ENCODE results near the gene TRPV3. TPM values are rescaled to one million over a fixed set of nuclear protein-coding genes. Genes with fewer than 3 reads are reported as not detected.

TRPV3 gene
- total RNA-seq, 4 donors from 2014 or later: 4.2 to 21.4 (median 9.7) TPM

- WGBS, 2 donors: 88 to 98% methylated on average over 7 of the region's 7 CpGs
- H3K9me3 ChIP-seq: peaks cover 0 to 4% (median 0%) of the 10 kb centered on the region in 4 donors
- no peak overlapping the region for H3K4me3 ChIP-seq
- peak overlapping the region in 2 of 4 donors; percentile 37 to 67 for H3K27ac ChIP-seq
- no peak for TF ChIP-seq CTCF (IDR thresholded peaks at IDR 0.05)
- no peak for TF ChIP-seq POLR2A (IDR thresholded peaks at IDR 0.05)
- no peak for TF ChIP-seq EP300 (IDR thresholded peaks at IDR 0.05)
- H3K36me3 ChIP-seq: peaks cover 0 to 6% (median 0%) of the 10 kb centered on the region in 3 donors
- peaks cover 0 to 18% (median 3%) of the 10 kb centered on the region in 4 donors for H3K4me1 ChIP-seq
- no peaks in the 10 kb centered on the region for H3K27me3 ChIP-seq
- DNase-seq (ENCODE audit: low spot score in 2 of 2): no peak
These were observed 52.6 kb downstream of the TRPV3 start for GRCh38 chr17:3505008-3505407.

GRCh38 chr17:3503285-3503684, 54.3 kb downstream of the TRPV3 start:
- WGBS, 2 donors: 18 to 25% methylated on average over 1 of the region's 1 CpG
- H3K4me1 ChIP-seq: peaks cover 0 to 18% (median 3%) of the 10 kb centered on the region in 4 donors
- TF ChIP-seq POLR2A (IDR thresholded peaks at IDR 0.05) (no peak), CTCF (IDR thresholded peaks at IDR 0.05) (no peak), EP300 (IDR thresholded peaks at IDR 0.05) (no peak)
- H3K27me3 ChIP-seq: no peaks in the 10 kb centered on the region
- peak overlapping the region; percentile 33 to 91 (median 66) for H3K27ac ChIP-seq
- no peak for DNase-seq (ENCODE audit: low spot score in 2 of 2)
- H3K9me3 ChIP-seq: peaks cover 0 to 8% (median 0%) of the 10 kb centered on the region in 4 donors
- H3K36me3 ChIP-seq: peaks cover 0 to 18% (median 0%) of the 10 kb centered on the region in 3 donors
- no peak overlapping the region for H3K4me3 ChIP-seq

GRCh38 chr17:3502466-3502865, 55.1 kb downstream of the TRPV3 start:
- no peak for DNase-seq (ENCODE audit: low spot score in 2 of 2)
- Histone ChIP-seq H3K27ac (peak overlapping the region; percentile 33 to 91 (median 66)), H3K27me3 (no peaks in the 10 kb centered on the region)

GRCh38 chr17:3501344-3501743, 56.3 kb downstream of the TRPV3 start:
- Histone ChIP-seq H3K36me3 (peaks cover 0 to 34% (median 0%) of the 10 kb centered on the region in 3 donors), H3K27ac (peak overlapping the region; percentile 40 to 86 (median 75)), H3K4me1 (peaks cover 0 to 18% (median 3%) of the 10 kb centered on the region in 4 donors), H3K27me3 (no peaks in the 10 kb centered on the region), H3K4me3 (no peak overlapping the region), H3K9me3 (peaks cover 0 to 8% (median 0%) of the 10 kb centered on the region in 4 donors)
- TF ChIP-seq EP300 (IDR thresholded peaks at IDR 0.05): no peak
- no peak for TF ChIP-seq POLR2A (IDR thresholded peaks at IDR 0.05)
- no peak for TF ChIP-seq CTCF (IDR thresholded peaks at IDR 0.05)
- 66 to 74% methylated on average over 5 of the region's 5 CpGs for WGBS, 2 donors
- DNase-seq (ENCODE audit: low spot score in 2 of 2): no peak

More at GRCh38 chr17:3502466-3502865, 55.1 kb downstream of the TRPV3 start:
- Histone ChIP-seq H3K36me3 (peaks cover 0 to 24% (median 0%) of the 10 kb centered on the region in 3 donors), H3K9me3 (peaks cover 0 to 8% (median 0%) of the 10 kb centered on the region in 4 donors), H3K4me1 (peaks cover 0 to 18% (median 3%) of the 10 kb centered on the region in 4 donors), H3K4me3 (no peak overlapping the region)
- TF ChIP-seq POLR2A (IDR thresholded peaks at IDR 0.05) (no peak), EP300 (IDR thresholded peaks at IDR 0.05) (peak in 1 of 2 donors; percentile 73)
- WGBS, 2 donors: 41 to 58% methylated on average over 4 to 5 of the region's 5 CpGs

- no peaks in the 10 kb centered on the region for H3K27me3 ChIP-seq
- H3K4me1 ChIP-seq: no peaks in the 10 kb centered on the region
- H3K27ac ChIP-seq: no peak overlapping the region
- no peak for DNase-seq (ENCODE audit: low spot score in 2 of 2)
- H3K36me3 ChIP-seq: peaks cover 0 to 69% (median 0%) of the 10 kb centered on the region in 3 donors
- H3K4me3 ChIP-seq: no peak overlapping the region
- TF ChIP-seq POLR2A (IDR thresholded peaks at IDR 0.05) (no peak), CTCF (IDR thresholded peaks at IDR 0.05) (no peak), EP300 (IDR thresholded peaks at IDR 0.05) (no peak)
- 74 to 83% methylated on average over 7 of the region's 7 CpGs for WGBS, 2 donors
- H3K9me3 ChIP-seq: peaks cover 0 to 8% (median 0%) of the 10 kb centered on the region in 4 donors
These were observed 60.5 kb downstream of the TRPV3 start for GRCh38 chr17:3497101-3497500.
